Bronchial epithelial cell (primary cell): ENCODE results near the gene CHRNA7. TPM values are rescaled to one million over a fixed set of nuclear protein-coding genes. Genes with fewer than 3 reads are reported as not detected.

Experiments
- DNase-seq: peaks from one replicate; pipeline ENCODE4 v3.0.0-alpha.2; 2010; ENCODE audit warnings: low read depth
- FAIRE-seq: peaks from 2 replicates; lab custom pipeline; 2011; peaks lifted over from hg19 to GRCh38; lab: Jason Lieb, UNC
- H3K27me3 ChIP-seq: 2 replicates; pipeline ENCODE4 v1.5.1; 2011; ENCODE audit warnings: low read length; ENCODE audit not compliant: control insufficient read depth, insufficient read depth
- H3K36me3 ChIP-seq: 2 replicates; pipeline ENCODE4 v1.5.1; 2011; ENCODE audit warnings: low read length; ENCODE audit not compliant: control insufficient read depth, insufficient read depth
- H3K4me3 ChIP-seq: 2 replicates; pipeline ENCODE4 v1.5.1; 2011; ENCODE audit warnings: mild to moderate bottlenecking, low read depth, low read length, control low read depth
- CTCF ChIP-seq: IDR thresholded peaks from 2 replicates; pipeline ENCODE4 v1.5.1; 2011; ENCODE audit warnings: mild to moderate bottlenecking, moderate library complexity, low read length, control low read depth, inconsistent platforms; ENCODE audit not compliant: insufficient read depth, severe bottlenecking
- total RNA-seq: library from RNA; depleted of rRNA; stranded (reverse); fragments of >200 nt; gene quantifications from 2 replicates; pipeline ENCODE4 v1.2.1, GENCODE V29; 2014

CHRNA7 gene
- total RNA-seq, 1 donor from 2014 or later, result under 0.01 TPM

DNA sequence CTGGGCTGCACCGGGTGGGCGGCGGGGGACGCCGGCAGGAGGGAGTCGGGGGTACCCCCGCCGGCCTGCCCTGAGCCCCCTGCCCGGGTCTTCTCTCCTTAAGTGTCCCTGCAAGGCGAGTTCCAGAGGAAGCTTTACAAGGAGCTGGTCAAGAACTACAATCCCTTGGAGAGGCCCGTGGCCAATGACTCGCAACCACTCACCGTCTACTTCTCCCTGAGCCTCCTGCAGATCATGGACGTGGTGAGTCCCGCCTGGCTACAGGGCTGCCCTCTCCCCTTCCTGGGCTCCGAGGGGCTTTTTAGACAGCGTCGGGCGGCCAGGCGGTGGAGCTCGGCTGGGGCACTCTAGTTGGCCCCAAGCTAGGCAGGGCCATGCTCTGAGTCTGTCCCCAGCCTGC, 480 bp downstream of the CHRNA7 start:
- H3K36me3 ChIP-seq, result no peaks in the 10 kb centered on the region
- FAIRE-seq (no peak), DNase-seq (no peak)
- no peak for TF ChIP-seq CTCF
- H3K27me3 ChIP-seq, result peaks cover 16% of the 10 kb centered on the region
- H3K4me3 ChIP-seq, result peak overlapping the region; percentile 35

GRCh38 chr15:32033186-32033890, 3.0 kb downstream of the CHRNA7 start:
- TF ChIP-seq CTCF, result no peak
- no peak for FAIRE-seq
- Histone ChIP-seq H3K27me3 (peaks cover 16% of the 10 kb centered on the region), H3K4me3 (no peak overlapping the region), H3K36me3 (no peaks in the 10 kb centered on the region)
- no peak for DNase-seq

DNA sequence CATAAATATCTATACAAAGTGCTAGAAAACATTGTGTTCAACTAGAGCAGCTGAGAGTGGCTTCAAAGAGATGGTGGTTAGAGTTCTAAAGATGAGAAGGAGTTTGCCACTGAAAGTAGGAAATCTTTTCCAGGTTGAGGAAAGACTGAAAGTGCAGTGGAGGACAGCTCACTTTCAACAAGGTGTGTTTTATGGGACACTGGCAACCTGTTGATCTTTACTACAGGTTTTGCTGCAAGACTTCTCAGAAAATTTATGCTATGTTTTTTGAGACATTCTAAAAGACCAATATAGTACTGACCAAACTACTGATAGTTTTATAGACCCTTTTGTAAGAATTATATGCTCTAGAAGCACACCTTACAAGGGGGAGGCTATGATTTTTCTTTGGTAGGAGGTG, 3.8 kb downstream of the CHRNA7 start:
- Histone ChIP-seq H3K4me3 (no peak overlapping the region), H3K27me3 (peaks cover 16% of the 10 kb centered on the region), H3K36me3 (no peaks in the 10 kb centered on the region)
- DNase-seq (no peak), FAIRE-seq (no peak)
- TF ChIP-seq CTCF, result no peak

- FAIRE-seq (no peak), DNase-seq (no peak)
- Histone ChIP-seq H3K36me3 (no peaks in the 10 kb centered on the region), H3K4me3 (no peak overlapping the region), H3K27me3 (peaks cover 10% of the 10 kb centered on the region)
- TF ChIP-seq CTCF, result no peak
These were observed 5.0 kb downstream of the CHRNA7 start for GRCh38 chr15:32035285-32035684.

GRCh38 chr15:32036971-32037370, 6.7 kb downstream of the CHRNA7 start:
- no peaks in the 10 kb centered on the region for H3K27me3 ChIP-seq
- no peak overlapping the region for H3K4me3 ChIP-seq
- DNase-seq (no peak), FAIRE-seq (no peak)
- H3K36me3 ChIP-seq, result no peaks in the 10 kb centered on the region
- no peak for TF ChIP-seq CTCF

DNA sequence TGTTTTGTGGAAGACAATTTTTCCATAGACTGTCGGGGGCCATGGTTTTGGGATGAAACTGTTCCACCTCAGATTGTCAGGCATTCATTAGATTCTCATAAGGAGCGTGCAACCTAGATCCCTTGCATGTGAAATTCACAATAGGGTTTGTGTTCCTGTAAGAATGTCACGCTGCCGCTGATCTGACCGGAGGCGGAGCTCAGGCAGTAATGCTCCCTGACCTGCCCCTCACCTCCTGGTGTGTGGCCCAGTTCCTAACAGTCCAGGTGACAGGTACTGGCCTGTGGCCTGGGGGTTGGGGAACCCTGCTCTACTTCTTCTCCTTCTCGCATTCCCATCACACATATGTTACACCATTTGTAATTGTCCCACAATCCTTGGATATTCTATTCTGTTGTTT, 11.0 kb downstream of the CHRNA7 start:
- H3K36me3 ChIP-seq, result no peaks in the 10 kb centered on the region
- no peaks in the 10 kb centered on the region for H3K27me3 ChIP-seq
- FAIRE-seq (no peak), DNase-seq (no peak)
- H3K4me3 ChIP-seq, result no peak overlapping the region
- TF ChIP-seq CTCF, result no peak
